Thyroid gland (tissue), 4 donors: ENCODE measurements around the gene GTF2F2. TPM values are rescaled to one million over a fixed set of nuclear protein-coding genes. Genes with fewer than 3 reads are reported as not detected.

ENCODE experiments used
- DNase-seq, 2 donors: peaks; one replicate each; pipeline ENCODE4 v3.0.0-alpha.2; 2019
- H3K27ac ChIP-seq, 3 donors: fragments of 200-600 bp; sonication (generic); 1 replicate in 2 of 3; 2 replicates in 1 of 3; pipeline ENCODE4 v1.5.1; 2016 to 2019; ENCODE audit warnings: mild to moderate bottlenecking in 1 of 3, moderate library complexity in 1 of 3
- H3K27me3 ChIP-seq: fragments of 200-600 bp; sonication (generic); one replicate; pipeline ENCODE4 v1.5.1; 2019
- H3K36me3 ChIP-seq, 2 donors: fragments of 200-600 bp; sonication (generic); one replicate each; pipeline ENCODE4 v1.5.1; 2016 to 2019
- H3K4me1 ChIP-seq, 2 donors: fragments of 200-600 bp; sonication (generic); one replicate each; pipeline ENCODE4 v1.5.1; 2017 to 2019
- H3K4me3 ChIP-seq, 3 donors: fragments of 200-600 bp; sonication (generic); replicated peaks in 1 of 3; 1 replicate in 2 of 3; 2 replicates in 1 of 3; pipeline ENCODE4 v1.5.1; 2016; ENCODE audit warnings: mild to moderate bottlenecking in 1 of 3
- H3K9me3 ChIP-seq: fragments of 200-600 bp; sonication (generic); one replicate; pipeline ENCODE4 v1.5.1; 2017
- POLR2A ChIP-seq, 2 donors: fragments of 450-650 bp; IDR thresholded peaks; one replicate each; pipeline ENCODE4 v1.6.1; 2017; ENCODE audit warnings: antibody characterized with exemption in 2 of 2, mild to moderate bottlenecking in 2 of 2, moderate library complexity in 1 of 2
- WGBS, 2 donors: methylation state at CpG; one replicate each; pipeline ENCODE4 v1.1.5; 2017; 5-methylcytosine and 5-hydroxymethylcytosine counted together
- intact Hi-C: fragments of 100-400 bp; cut with DNase I; formaldehyde crosslinking; loops from one replicate; pipeline ENCODE4 v1.15.1; 2023
- total RNA-seq, 4 donors: library from RNA; depleted of rRNA; stranded (reverse); fragments of >200 nt; gene quantifications; one replicate each; pipeline ENCODE4 v1.2.3, GENCODE V29; 2016
- TF ChIP-seq, protein P1 (sequence below), 6 experiments: fragments of 200-600 bp in 3 of 6; fragments of 450-650 bp in 3 of 6; sonication (generic) in 3 of 6; IDR thresholded peaks; one replicate each; pipeline ENCODE4 v1.5.1; 2016 to 2019; ENCODE audit warnings: antibody characterized with exemption in 6 of 6, mild to moderate bottlenecking in 2 of 6, inconsistent platforms in 1 of 6, moderate library complexity in 1 of 6

Gene GTF2F2
- total RNA-seq, 4 donors from 2014 or later: 15.3 to 22.7 (median 19.6) TPM

GRCh38 chr13:45120967-45121831 lies 889 bp downstream of the GTF2F2 start:
- Histone ChIP-seq H3K4me3 (peak overlapping the region; percentile 64 to 75 (median 75)), H3K36me3 (no peaks in the 10 kb centered on the region), H3K27me3 (no peaks in the 10 kb centered on the region), H3K4me1 (peaks cover 9 to 11% of the 10 kb centered on the region in 2 donors), H3K9me3 (no peaks in the 10 kb centered on the region), H3K27ac (peak overlapping the region in 2 of 3 donors; percentile 71 to 74)
- intact Hi-C loops: no loop called here
- WGBS, 2 donors: 11 to 12% methylated on average over 13 of the region's 13 CpGs
- no peak for DNase-seq
- TF ChIP-seq, protein P1, sequence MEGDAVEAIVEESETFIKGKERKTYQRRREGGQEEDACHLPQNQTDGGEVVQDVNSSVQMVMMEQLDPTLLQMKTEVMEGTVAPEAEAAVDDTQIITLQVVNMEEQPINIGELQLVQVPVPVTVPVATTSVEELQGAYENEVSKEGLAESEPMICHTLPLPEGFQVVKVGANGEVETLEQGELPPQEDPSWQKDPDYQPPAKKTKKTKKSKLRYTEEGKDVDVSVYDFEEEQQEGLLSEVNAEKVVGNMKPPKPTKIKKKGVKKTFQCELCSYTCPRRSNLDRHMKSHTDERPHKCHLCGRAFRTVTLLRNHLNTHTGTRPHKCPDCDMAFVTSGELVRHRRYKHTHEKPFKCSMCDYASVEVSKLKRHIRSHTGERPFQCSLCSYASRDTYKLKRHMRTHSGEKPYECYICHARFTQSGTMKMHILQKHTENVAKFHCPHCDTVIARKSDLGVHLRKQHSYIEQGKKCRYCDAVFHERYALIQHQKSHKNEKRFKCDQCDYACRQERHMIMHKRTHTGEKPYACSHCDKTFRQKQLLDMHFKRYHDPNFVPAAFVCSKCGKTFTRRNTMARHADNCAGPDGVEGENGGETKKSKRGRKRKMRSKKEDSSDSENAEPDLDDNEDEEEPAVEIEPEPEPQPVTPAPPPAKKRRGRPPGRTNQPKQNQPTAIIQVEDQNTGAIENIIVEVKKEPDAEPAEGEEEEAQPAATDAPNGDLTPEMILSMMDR (IDR thresholded peaks at IDR 0.05): no peak

- Histone ChIP-seq H3K4me3 (no peak overlapping the region), H3K36me3 (no peaks in the 10 kb centered on the region), H3K27ac (no peak overlapping the region), H3K4me1 (peaks cover 9 to 11% of the 10 kb centered on the region in 2 donors), H3K27me3 (no peaks in the 10 kb centered on the region), H3K9me3 (no peaks in the 10 kb centered on the region)
- no peak for DNase-seq
- WGBS, 2 donors: 89 to 95% methylated on average over 6 of the region's 6 CpGs
- intact Hi-C loops: no loop called here
- TF ChIP-seq, protein P1 (IDR thresholded peaks at IDR 0.05): no peak
- no peak for TF ChIP-seq POLR2A (IDR thresholded peaks at IDR 0.05)
These were observed 2.6 kb downstream of the GTF2F2 start for GRCh38 chr13:45122941-45123340.

DNA sequence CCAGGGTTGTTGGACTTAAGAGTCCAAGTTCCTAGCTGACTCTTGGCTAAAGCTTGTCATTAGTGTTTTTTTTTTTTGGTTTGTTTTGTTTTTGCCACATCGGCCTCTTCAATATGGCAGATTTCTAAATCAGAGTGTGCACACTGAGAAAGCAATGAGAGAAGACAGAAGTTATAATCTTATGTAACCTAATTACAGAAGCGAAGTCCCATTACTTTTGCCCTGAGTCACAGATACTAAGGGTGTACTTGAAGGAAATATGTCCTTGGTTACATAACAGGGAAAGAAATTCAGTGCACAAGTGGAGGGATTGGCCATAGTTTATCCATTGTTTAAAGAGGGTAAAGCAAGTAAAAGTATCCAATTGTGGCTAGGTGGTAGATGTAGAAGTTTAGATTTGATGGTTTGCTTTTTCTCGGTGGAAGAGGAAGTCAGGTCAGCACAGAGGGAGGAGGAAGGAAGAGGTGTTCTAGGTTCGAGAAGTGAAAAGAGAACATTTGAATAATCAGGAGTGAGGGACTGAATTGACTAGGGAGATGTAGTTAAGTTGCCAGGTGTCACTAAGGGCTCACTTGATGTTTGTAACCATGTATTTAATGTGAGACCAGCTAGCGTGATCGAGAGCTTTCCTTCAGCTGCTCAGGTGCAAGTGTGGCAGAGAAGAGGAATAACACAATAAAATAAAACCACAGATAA lies 12.2 kb downstream of the GTF2F2 start:
- DNase-seq: no peak
- no peak overlapping the region for H3K4me3 ChIP-seq
- H3K9me3 ChIP-seq: no peaks in the 10 kb centered on the region
- no peaks in the 10 kb centered on the region for H3K27me3 ChIP-seq
- no peaks in the 10 kb centered on the region for H3K36me3 ChIP-seq
- H3K4me1 ChIP-seq: no peaks in the 10 kb centered on the region
- no peak overlapping the region for H3K27ac ChIP-seq
- WGBS, 2 donors: 90 to 94% methylated on average over 6 of the region's 6 CpGs
- intact Hi-C loops: no loop called here
- TF ChIP-seq, protein P1 (IDR thresholded peaks at IDR 0.05): no peak
- no peak for TF ChIP-seq POLR2A (IDR thresholded peaks at IDR 0.05)

GRCh38 chr13:45133396-45134118 lies 13.2 kb downstream of the GTF2F2 start:
- TF ChIP-seq, protein P1 (IDR thresholded peaks at IDR 0.05): no peak
- TF ChIP-seq POLR2A (IDR thresholded peaks at IDR 0.05): no peak
- Histone ChIP-seq H3K27ac (no peak overlapping the region), H3K9me3 (no peaks in the 10 kb centered on the region), H3K36me3 (no peaks in the 10 kb centered on the region), H3K4me3 (no peak overlapping the region), H3K4me1 (no peaks in the 10 kb centered on the region), H3K27me3 (no peaks in the 10 kb centered on the region)
- no peak for DNase-seq
- 96 to 98% methylated on average over 6 of the region's 6 CpGs for WGBS, 2 donors
- intact Hi-C loops: no loop called here
